Mesenchymal stem cell (in vitro differentiated cells and primary cell): ENCODE results near the gene TSKS.
"Not testable (repeated sequence)": the region's sequence is repeated elsewhere in the genome, so short reads cannot be mapped to it uniquely, and the experiment has no call there.

Source experiments
- DNase-seq: peaks from one replicate; pipeline ENCODE4 v3.0.0-alpha.2; 2013
- H2AFZ ChIP-seq: one replicate; pipeline ENCODE4 v1.6.1; 2013; ENCODE audit warnings: low read depth, mild to moderate bottlenecking, control low read depth, inconsistent platforms, low read length, moderate library complexity
- H2AK5ac ChIP-seq: 2 replicates; pipeline ENCODE4 v1.6.1; 2013; ENCODE audit warnings: low read length, moderate library complexity, mild to moderate bottlenecking, inconsistent platforms; ENCODE audit not compliant: severe bottlenecking
- H2BK120ac ChIP-seq: one replicate; pipeline ENCODE4 v1.6.1; 2013; ENCODE audit warnings: low read depth, mild to moderate bottlenecking, inconsistent platforms, low read length, moderate library complexity
- H2BK12ac ChIP-seq, 2 experiments: one replicate each; pipeline ENCODE4 v1.6.1; 2013; ENCODE audit warnings: inconsistent platforms in 2 of 2, low read length in 2 of 2, mild to moderate bottlenecking in 2 of 2, moderate library complexity in 2 of 2, control low read depth in 1 of 2
- H2BK15ac ChIP-seq: one replicate; pipeline ENCODE4 v1.6.1; 2013; ENCODE audit warnings: mild to moderate bottlenecking, low read depth, inconsistent platforms; ENCODE audit not compliant: poor library complexity, severe bottlenecking
- H2BK5ac ChIP-seq: 2 replicates; pipeline ENCODE4 v1.6.1; 2013; ENCODE audit warnings: low read depth, mild to moderate bottlenecking, low read length, control low read depth, inconsistent platforms; ENCODE audit not compliant: poor library complexity, severe bottlenecking
- H3K14ac ChIP-seq, 2 experiments: one replicate each; pipeline ENCODE4 v1.6.1; 2013; ENCODE audit warnings: inconsistent platforms in 2 of 2, low read length in 2 of 2, control low read depth in 1 of 2, mild to moderate bottlenecking in 1 of 2, moderate library complexity in 1 of 2
- H3K18ac ChIP-seq, 2 experiments: one replicate each; pipeline ENCODE4 v1.6.1; 2013; ENCODE audit warnings: inconsistent platforms in 2 of 2, low read length in 2 of 2, control low read depth in 1 of 2, low read depth in 1 of 2, mild to moderate bottlenecking in 1 of 2
- H3K23ac ChIP-seq, 2 experiments: one replicate each; pipeline ENCODE4 v1.6.1; 2013; ENCODE audit warnings: inconsistent platforms in 2 of 2, low read length in 2 of 2, mild to moderate bottlenecking in 2 of 2, moderate library complexity in 2 of 2, control low read depth in 1 of 2
- H3K27ac ChIP-seq: 2 replicates; pipeline ENCODE4 v1.5.1; 2013; ENCODE audit warnings: mild to moderate bottlenecking, moderate library complexity, low read length, control low read depth, inconsistent platforms; ENCODE audit not compliant: poor library complexity, severe bottlenecking
- H3K27me3 ChIP-seq, 2 experiments: 2 replicates each; pipeline versions ENCODE4 v1.6.1 to v1.7.0; 2013; ENCODE audit warnings: low read length in 2 of 2, mild to moderate bottlenecking in 2 of 2, moderate library complexity in 2 of 2, control low read depth in 1 of 2, inconsistent platforms in 1 of 2; ENCODE audit not compliant: control insufficient read depth in 1 of 2, insufficient read depth in 1 of 2
- H3K36me3 ChIP-seq, 2 experiments: 2 replicates each; pipeline versions ENCODE4 v1.6.1 to v1.7.0; 2013; ENCODE audit warnings: low read length in 2 of 2, control low read depth in 1 of 2, inconsistent platforms in 1 of 2, low read depth in 1 of 2, mild to moderate bottlenecking in 1 of 2; ENCODE audit not compliant: insufficient read depth in 2 of 2, control insufficient read depth in 1 of 2
- H3K4ac ChIP-seq, 2 experiments: one replicate each; pipeline ENCODE4 v1.6.1; 2013; ENCODE audit warnings: inconsistent platforms in 2 of 2, low read length in 2 of 2, mild to moderate bottlenecking in 2 of 2, moderate library complexity in 2 of 2, control low read depth in 1 of 2, low read depth in 1 of 2
- H3K4me1 ChIP-seq: 2 replicates; pipeline ENCODE4 v1.6.1; 2013; ENCODE audit warnings: low read depth, low read length, control low read depth; ENCODE audit not compliant: control insufficient read depth, insufficient read depth
- H3K4me2 ChIP-seq: 2 replicates; pipeline ENCODE4 v1.6.1; 2013; ENCODE audit warnings: low read length, mild to moderate bottlenecking, inconsistent platforms; ENCODE audit not compliant: poor library complexity, severe bottlenecking
- H3K4me3 ChIP-seq, 2 experiments: 2 replicates each; pipeline versions ENCODE4 v1.5.1 to v1.7.0; 2013; ENCODE audit warnings: low read length in 2 of 2, mild to moderate bottlenecking in 2 of 2, control low read depth in 1 of 2, low read depth in 1 of 2; ENCODE audit not compliant: insufficient read depth in 1 of 2
- H3K79me1 ChIP-seq: replicated peaks from 2 replicates; pipeline ENCODE4 v1.6.1; 2013; ENCODE audit warnings: mild to moderate bottlenecking, control low read depth, low read length, inconsistent platforms; ENCODE audit not compliant: poor library complexity, severe bottlenecking
- H3K9ac ChIP-seq: 2 replicates; pipeline ENCODE4 v1.7.0; 2013; ENCODE audit warnings: mild to moderate bottlenecking, low read length, moderate library complexity
- H3K9me3 ChIP-seq: 2 replicates; pipeline ENCODE4 v1.7.0; 2013; ENCODE audit warnings: mild to moderate bottlenecking, low read length; ENCODE audit not compliant: control insufficient read depth
- H4K8ac ChIP-seq: one replicate; pipeline ENCODE4 v1.6.1; 2013; ENCODE audit warnings: inconsistent platforms, mild to moderate bottlenecking, low read length, moderate library complexity
- H4K91ac ChIP-seq: one replicate; pipeline ENCODE4 v1.6.1; 2013; ENCODE audit warnings: mild to moderate bottlenecking, low read length, inconsistent platforms
- WGBS: methylation state at CpG from one replicate; pipeline ENCODE4 v1.1.7; 2013; ENCODE audit warnings: mixed read lengths; 5-methylcytosine and 5-hydroxymethylcytosine counted together

Gene TSKS

GRCh38 chr19:49730166-49730565 lies 32.9 kb downstream of the TSKS start:
- no peak overlapping the region for H2AK5ac ChIP-seq
- H3K4me3 ChIP-seq: no peak overlapping the region
- H3K4ac ChIP-seq: no peak overlapping the region
- H2AFZ ChIP-seq: peak overlapping the region; percentile 42
- no peak overlapping the region for H3K27ac ChIP-seq
- H3K27me3 ChIP-seq: no peaks in the 10 kb centered on the region
- H3K14ac ChIP-seq: no peak overlapping the region
- H2BK5ac ChIP-seq: no peak overlapping the region
- no peak overlapping the region for H3K18ac ChIP-seq
- H3K4me2 ChIP-seq: no peak overlapping the region
- H3K23ac ChIP-seq: no peak overlapping the region
- WGBS: 97% methylated on average over 4 of the region's 5 CpGs
- no peaks in the 10 kb centered on the region for H3K4me1 ChIP-seq
- no peaks in the 10 kb centered on the region for H3K79me1 ChIP-seq
- no peak overlapping the region for H4K8ac ChIP-seq
- no peak overlapping the region for H2BK15ac ChIP-seq
- no peak overlapping the region for H2BK120ac ChIP-seq
- no peak overlapping the region for H2BK12ac ChIP-seq
- no peak overlapping the region for H3K9ac ChIP-seq
- no peak for DNase-seq
- no peak overlapping the region for H4K91ac ChIP-seq
- H3K9me3 ChIP-seq: no peaks in the 10 kb centered on the region
- H3K36me3 ChIP-seq: peaks cover 0 to 8% of the 10 kb centered on the region in 2 experiments

GRCh38 chr19:49727217-49728030 lies 35.7 kb downstream of the TSKS start:
- Histone ChIP-seq H2BK15ac (no peak overlapping the region), H2AFZ (no peak overlapping the region), H2BK5ac (no peak overlapping the region), H3K14ac (no peak overlapping the region), H3K4ac (no peak overlapping the region), H3K18ac (no peak overlapping the region), H3K4me2 (no peak overlapping the region), H3K23ac (no peak overlapping the region), H3K79me1 (no peaks in the 10 kb centered on the region), H2AK5ac (no peak overlapping the region), H3K4me1 (peaks cover 3% of the 10 kb centered on the region), H2BK120ac (no peak overlapping the region), H4K91ac (no peak overlapping the region), H3K9ac (peak overlapping the region; percentile 65), H3K27ac (no peak overlapping the region), H2BK12ac (no peak overlapping the region), H3K27me3 (no peaks in the 10 kb centered on the region), H3K9me3 (no peaks in the 10 kb centered on the region), H3K4me3 (peak overlapping the region in 1 of 2 experiments; percentile 38), H4K8ac (no peak overlapping the region), H3K36me3 (peaks cover 0 to 11% of the 10 kb centered on the region in 2 experiments)
- WGBS: 85% methylated on average over 23 of the region's 23 CpGs
- DNase-seq: no peak

- H3K18ac ChIP-seq, H2BK15ac ChIP-seq, H3K4me1 ChIP-seq, H4K8ac ChIP-seq, H3K9me3 ChIP-seq, H2BK120ac ChIP-seq, H2BK12ac ChIP-seq, H3K27me3 ChIP-seq, H4K91ac ChIP-seq, H2BK5ac ChIP-seq, H3K4ac ChIP-seq, H3K23ac ChIP-seq, H3K14ac ChIP-seq, H2AFZ ChIP-seq, H3K27ac ChIP-seq, H3K79me1 ChIP-seq, H3K9ac ChIP-seq, DNase-seq, H3K4me2 ChIP-seq: not testable (repeated sequence)
- WGBS: 92% methylated on average over 22 of the region's 22 CpGs
- Histone ChIP-seq H2AK5ac (peak overlapping the region; percentile 84), H3K4me3 (peak overlapping the region in 1 of 2 experiments; percentile 5), H3K36me3 (peaks cover 0 to 24% of the 10 kb centered on the region in 2 experiments)
These were observed 43.7 kb downstream of the TSKS start for GRCh38 chr19:49719420-49719819.

- Histone ChIP-seq H3K4ac (no peak overlapping the region), H2BK5ac (no peak overlapping the region), H4K91ac (no peak overlapping the region), H3K27ac (no peak overlapping the region), H3K79me1 (no peaks in the 10 kb centered on the region), H3K9ac (no peak overlapping the region), H4K8ac (no peak overlapping the region), H2AK5ac (no peak overlapping the region), H3K27me3 (no peaks in the 10 kb centered on the region), H2AFZ (no peak overlapping the region), H3K36me3 (peaks cover 0 to 24% of the 10 kb centered on the region in 2 experiments), H3K9me3 (no peaks in the 10 kb centered on the region), H3K4me1 (peaks cover 5% of the 10 kb centered on the region), H2BK15ac (no peak overlapping the region), H2BK120ac (no peak overlapping the region), H3K14ac (no peak overlapping the region), H2BK12ac (no peak overlapping the region), H3K18ac (no peak overlapping the region), H3K23ac (no peak overlapping the region), H3K4me3 (no peak overlapping the region), H3K4me2 (no peak overlapping the region)
- 90% methylated on average over 6 of the region's 6 CpGs for WGBS
- no peak for DNase-seq
These were observed 44.1 kb downstream of the TSKS start for GRCh38 chr19:49718991-49719390.
